H1 (cell line): Measurements from ENCODE around the gene MYOZ2.

Source experiments
- ASH2L ChIP-seq: fragments of 200-600, 300-600 bp; sonication (generic); IDR thresholded peaks from one replicate; pipeline ENCODE4 v1.7.1; 2017; ENCODE audit warnings: low read length
- BRCA1 ChIP-seq: IDR thresholded peaks from 2 replicates; pipeline ENCODE4 v1.6.1; 2012; ENCODE audit warnings: low read depth, low read length, improper control_type of control experiment
- POLR2AphosphoS5 ChIP-seq: IDR thresholded peaks from 2 replicates; pipeline ENCODE4 v1.6.1; 2011; ENCODE audit warnings: low read depth, low read length
- RFX5 ChIP-seq: IDR thresholded peaks from 2 replicates; pipeline ENCODE4 v1.6.1; 2011; ENCODE audit warnings: low read depth, low read length, improper control_type of control experiment, borderline replicate concordance
- SIN3A ChIP-seq, 2 experiments: IDR thresholded peaks in 1 of 2; conservative IDR thresholded peaks in 1 of 2; 2 replicates each; pipeline ENCODE4 v1.6.1; 2011 to 2012; ENCODE audit warnings: low read length in 2 of 2, improper control_type of control experiment in 1 of 2, low read depth in 1 of 2, mild to moderate bottlenecking in 1 of 2
- TBP ChIP-seq: IDR thresholded peaks from 2 replicates; pipeline ENCODE4 v1.6.1; 2011; ENCODE audit warnings: low read depth, low read length, improper control_type of control experiment
- YY1 ChIP-seq: IDR thresholded peaks from 2 replicates; pipeline ENCODE4 v1.6.1; 2011; ENCODE audit warnings: low read depth, mild to moderate bottlenecking, low read length
- ZNF274 ChIP-seq: IDR thresholded peaks from 2 replicates; pipeline ENCODE4 v1.7.0; 2012; ENCODE audit warnings: low read length, borderline replicate concordance; ENCODE audit errors: extremely low read depth
- TF ChIP-seq, protein P1 (sequence below), 3 experiments: IDR thresholded peaks; 1 replicate in 2 of 3; 2 replicates in 1 of 3; pipeline versions ENCODE4 v1.5.1 to v1.6.1; 2011; ENCODE audit warnings: low read length in 3 of 3, mild to moderate bottlenecking in 3 of 3, inconsistent platforms in 2 of 3, low read depth in 1 of 3, moderate library complexity in 1 of 3; ENCODE audit not compliant: insufficient read depth in 1 of 3; ENCODE audit errors: control extremely low read depth in 1 of 3
- TF ChIP-seq, protein P2 (sequence below): IDR thresholded peaks from 2 replicates; pipeline ENCODE4 v1.6.1; 2011; ENCODE audit warnings: low read length, improper control_type of control experiment

GRCh38 chr4:119100655-119101054 is 35.0 kb upstream of the MYOZ2 start:
- TF ChIP-seq, protein P1, sequence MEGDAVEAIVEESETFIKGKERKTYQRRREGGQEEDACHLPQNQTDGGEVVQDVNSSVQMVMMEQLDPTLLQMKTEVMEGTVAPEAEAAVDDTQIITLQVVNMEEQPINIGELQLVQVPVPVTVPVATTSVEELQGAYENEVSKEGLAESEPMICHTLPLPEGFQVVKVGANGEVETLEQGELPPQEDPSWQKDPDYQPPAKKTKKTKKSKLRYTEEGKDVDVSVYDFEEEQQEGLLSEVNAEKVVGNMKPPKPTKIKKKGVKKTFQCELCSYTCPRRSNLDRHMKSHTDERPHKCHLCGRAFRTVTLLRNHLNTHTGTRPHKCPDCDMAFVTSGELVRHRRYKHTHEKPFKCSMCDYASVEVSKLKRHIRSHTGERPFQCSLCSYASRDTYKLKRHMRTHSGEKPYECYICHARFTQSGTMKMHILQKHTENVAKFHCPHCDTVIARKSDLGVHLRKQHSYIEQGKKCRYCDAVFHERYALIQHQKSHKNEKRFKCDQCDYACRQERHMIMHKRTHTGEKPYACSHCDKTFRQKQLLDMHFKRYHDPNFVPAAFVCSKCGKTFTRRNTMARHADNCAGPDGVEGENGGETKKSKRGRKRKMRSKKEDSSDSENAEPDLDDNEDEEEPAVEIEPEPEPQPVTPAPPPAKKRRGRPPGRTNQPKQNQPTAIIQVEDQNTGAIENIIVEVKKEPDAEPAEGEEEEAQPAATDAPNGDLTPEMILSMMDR (IDR thresholded peaks at IDR 0.05; ENCODE audit: control extremely low read depth in 1 of 3, insufficient read depth in 1 of 3, low read depth in 1 of 3, low read length in 3 of 3): no peak
- TF ChIP-seq, protein P2, sequence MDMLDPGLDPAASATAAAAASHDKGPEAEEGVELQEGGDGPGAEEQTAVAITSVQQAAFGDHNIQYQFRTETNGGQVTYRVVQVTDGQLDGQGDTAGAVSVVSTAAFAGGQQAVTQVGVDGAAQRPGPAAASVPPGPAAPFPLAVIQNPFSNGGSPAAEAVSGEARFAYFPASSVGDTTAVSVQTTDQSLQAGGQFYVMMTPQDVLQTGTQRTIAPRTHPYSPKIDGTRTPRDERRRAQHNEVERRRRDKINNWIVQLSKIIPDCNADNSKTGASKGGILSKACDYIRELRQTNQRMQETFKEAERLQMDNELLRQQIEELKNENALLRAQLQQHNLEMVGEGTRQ: no peak
- no peak for TF ChIP-seq POLR2AphosphoS5
- no peak for TF ChIP-seq YY1
- no peak for TF ChIP-seq ASH2L
- no peak for TF ChIP-seq SIN3A (conservative IDR thresholded peaks at IDR 0.05 in 1 of 2, IDR thresholded peaks at IDR 0.05 in 1 of 2; ENCODE audit: low read depth in 1 of 2, low read length in 2 of 2)
- TF ChIP-seq RFX5: no peak
- no peak for TF ChIP-seq TBP
- TF ChIP-seq BRCA1: no peak
- TF ChIP-seq ZNF274: no peak
